Ovary (tissue), 9 donors: ENCODE data around the gene COX7A1. TPM values are rescaled to one million over a fixed set of nuclear protein-coding genes. Genes with fewer than 3 reads are reported as not detected.

Experiments used
- DNase-seq, 5 donors: peaks; one replicate each; pipeline ENCODE4 v3.0.0-alpha.2; 2019 to 2020
- H3K27ac ChIP-seq, 2 donors: fragments of 200-600 bp; one replicate each; pipeline versions ENCODE4 v1.5.1 to v1.8.0; 2019 to 2022
- H3K27me3 ChIP-seq: fragments of 200-600 bp; one replicate; pipeline ENCODE4 v1.8.0; 2022
- H3K36me3 ChIP-seq: fragments of 200-600 bp; sonication (generic); one replicate; pipeline ENCODE4 v1.5.1; 2019
- H3K4me1 ChIP-seq: one replicate; pipeline ENCODE4 v1.8.1; 2013; ENCODE audit warnings: mild to moderate bottlenecking, moderate library complexity; ENCODE audit not compliant: insufficient read depth
- H3K4me3 ChIP-seq: fragments of 200-600 bp; sonication (generic); one replicate; pipeline ENCODE4 v1.5.1; 2017
- H3K9me3 ChIP-seq, 2 donors: fragments of 200-600 bp in 1 of 2; sonication (generic) in 1 of 2; one replicate each; pipeline versions ENCODE4 v1.5.1 to v1.8.1; 2013 to 2019; ENCODE audit warnings: mild to moderate bottlenecking in 1 of 2, moderate library complexity in 1 of 2
- EP300 ChIP-seq: sonication (generic); formaldehyde crosslinking; IDR thresholded peaks from one replicate; pipeline ENCODE4 v1.6.1; 2017; ENCODE audit warnings: antibody characterized with exemption
- POLR2A ChIP-seq: fragments of 450-650 bp; IDR thresholded peaks from one replicate; pipeline ENCODE4 v1.6.1; 2017; ENCODE audit warnings: antibody characterized with exemption, mild to moderate bottlenecking, moderate library complexity
- WGBS, 3 donors: extraction: QIAGEN DNeasy Blood & Tissue Kit in 1 of 3; methylation state at CpG; one replicate each; pipeline versions ENCODE4 v1.1.5 to v1.1.7; 2013 to 2017; 5-methylcytosine and 5-hydroxymethylcytosine counted together
- intact Hi-C, 4 donors: fragments of 100-400 bp; cut with DNase I; formaldehyde crosslinking; loops; one replicate each; pipeline versions ENCODE4 v1.11.0 to v1.15.1; 2022 to 2023
- polyA plus RNA-seq, 2 donors: library from polyadenylated mRNA; stranded (reverse); fragments of 200-250 nt in 1 of 2; fragments of 350-450 nt in 1 of 2; fragmentation: Illumina TruSeq in 1 of 2; extraction: RNeasy Lipid Tissue Mini Kit (QIAGEN cat#74804) in 1 of 2; gene quantifications; one replicate each; pipeline ENCODE4 v1.2.3, GENCODE V29; 2013 to 2014
- total RNA-seq, 7 donors: library from RNA; depleted of rRNA in 2 of 7; stranded (reverse); fragments of >200 nt in 2 of 7; fragmentation: NEBNext Ultra II Directional in 3 of 7; extraction: Animal tissue kit (Norgen Biotek cat#: 25700) in 3 of 7; gene quantifications; one replicate each; pipeline versions ENCODE4 v1.1.0 to v1.2.4, GENCODE V29; 2016 to 2023
- TF ChIP-seq, protein P1 (sequence below), 3 donors: fragments of 450-650 bp in 2 of 3; fragments of 200-600 bp in 1 of 3; IDR thresholded peaks; one replicate each; pipeline versions ENCODE4 v1.5.1 to v1.8.0; 2016 to 2022; ENCODE audit warnings: antibody characterized with exemption in 3 of 3, mild to moderate bottlenecking in 1 of 3
- donor health status: DM: no; HTN: no; CAD: no; lungs with moderate emphysema.
- donor health status: DM: no; HTN: no; CAD: no.
- donor health status: Bipolar disorder and iron deficiency.
- donor health status: DM: yes; HTN: yes; CAD: no.
- donor health status: DM: no; HTN: no; CAD: no.
- donor health status: DM: yes; HTN: yes; CAD: no.

The COX7A1 gene
- total and polyA plus RNA-seq, 9 donors: 31.4 to 81.4 (median 46.6) TPM

DNA sequence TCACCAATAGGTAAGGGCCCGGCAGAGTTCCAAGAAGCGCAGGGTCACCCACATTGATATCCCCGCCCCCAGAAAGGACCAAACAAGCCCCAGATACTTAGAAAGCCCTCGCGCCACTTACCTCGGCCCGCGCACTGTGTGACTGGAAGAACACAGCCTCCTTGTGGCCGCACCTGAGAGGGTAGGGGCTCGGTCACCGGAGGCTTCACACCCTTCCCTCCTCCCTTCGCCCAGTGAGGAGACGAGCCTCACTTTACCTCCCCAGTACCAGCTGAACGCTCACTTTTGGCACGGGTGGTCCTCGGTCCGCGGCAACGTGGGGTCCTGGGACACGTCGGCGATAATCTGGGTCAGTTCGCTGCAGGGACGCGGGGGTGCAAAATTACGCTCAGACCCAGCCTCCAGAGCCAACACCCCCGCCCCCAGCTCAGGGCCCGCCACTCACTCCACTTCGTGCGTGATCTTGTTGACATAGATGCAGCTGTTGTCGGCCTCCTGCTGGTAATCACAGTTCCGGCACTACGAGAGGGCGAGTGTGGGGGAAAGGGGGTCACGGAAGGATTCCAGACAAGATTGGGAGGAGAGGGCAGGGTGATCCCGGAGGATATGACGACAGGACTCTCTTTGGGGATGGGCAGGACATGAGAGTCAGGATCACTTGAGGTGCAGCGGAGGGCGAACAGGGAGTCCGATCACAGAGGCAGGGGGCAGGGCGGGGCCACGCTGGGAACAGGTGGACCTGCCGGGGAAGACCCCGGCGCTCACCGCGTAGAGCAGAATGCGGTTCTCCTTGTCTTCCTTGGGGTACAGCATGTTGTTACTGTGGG is 38.1 kb downstream of the COX7A1 start:
- peak; percentile 50 to 69 (median 54) for DNase-seq
- WGBS, 3 donors: 3 to 4% (median 4%) methylated on average over 48 of the region's 48 CpGs

DNA sequence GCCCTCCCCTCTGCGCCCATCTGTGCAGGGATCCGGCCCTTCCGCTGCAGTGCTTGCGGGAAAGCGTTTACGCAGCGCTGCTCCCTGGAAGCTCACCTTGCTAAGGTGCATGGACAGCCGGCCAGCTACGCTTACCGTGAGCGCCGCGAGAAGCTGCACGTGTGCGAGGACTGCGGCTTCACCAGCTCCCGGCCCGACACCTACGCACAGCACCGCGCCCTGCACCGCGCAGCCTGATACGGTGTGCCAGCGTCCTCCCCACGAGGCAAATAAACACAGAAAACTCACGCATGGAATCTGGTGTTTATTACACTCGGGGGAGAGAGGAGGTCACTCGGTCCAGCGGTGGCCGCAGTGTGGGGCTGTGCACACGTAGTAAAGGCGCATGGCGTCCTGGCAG is 38.8 kb downstream of the COX7A1 start:
- 74 to 85% (median 74%) methylated on average over 34 of the region's 34 CpGs for WGBS, 3 donors
- H3K4me3 ChIP-seq: no peak overlapping the region
- H3K27me3 ChIP-seq: no peaks in the 10 kb centered on the region
- peak in 3 of 5 donors; percentile 40 to 52 (median 41) for DNase-seq
- no peaks in the 10 kb centered on the region for H3K36me3 ChIP-seq
- peaks cover 12% of the 10 kb centered on the region for H3K4me1 ChIP-seq
- H3K9me3 ChIP-seq: no peaks in the 10 kb centered on the region
- H3K27ac ChIP-seq: no peak overlapping the region
- intact Hi-C loops: no loop called here
- TF ChIP-seq EP300 (no peak), POLR2A (no peak)
- TF ChIP-seq, protein P1, sequence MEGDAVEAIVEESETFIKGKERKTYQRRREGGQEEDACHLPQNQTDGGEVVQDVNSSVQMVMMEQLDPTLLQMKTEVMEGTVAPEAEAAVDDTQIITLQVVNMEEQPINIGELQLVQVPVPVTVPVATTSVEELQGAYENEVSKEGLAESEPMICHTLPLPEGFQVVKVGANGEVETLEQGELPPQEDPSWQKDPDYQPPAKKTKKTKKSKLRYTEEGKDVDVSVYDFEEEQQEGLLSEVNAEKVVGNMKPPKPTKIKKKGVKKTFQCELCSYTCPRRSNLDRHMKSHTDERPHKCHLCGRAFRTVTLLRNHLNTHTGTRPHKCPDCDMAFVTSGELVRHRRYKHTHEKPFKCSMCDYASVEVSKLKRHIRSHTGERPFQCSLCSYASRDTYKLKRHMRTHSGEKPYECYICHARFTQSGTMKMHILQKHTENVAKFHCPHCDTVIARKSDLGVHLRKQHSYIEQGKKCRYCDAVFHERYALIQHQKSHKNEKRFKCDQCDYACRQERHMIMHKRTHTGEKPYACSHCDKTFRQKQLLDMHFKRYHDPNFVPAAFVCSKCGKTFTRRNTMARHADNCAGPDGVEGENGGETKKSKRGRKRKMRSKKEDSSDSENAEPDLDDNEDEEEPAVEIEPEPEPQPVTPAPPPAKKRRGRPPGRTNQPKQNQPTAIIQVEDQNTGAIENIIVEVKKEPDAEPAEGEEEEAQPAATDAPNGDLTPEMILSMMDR (IDR thresholded peaks at IDR 0.05): no peak

More for the DNA sequence above, 38.1 kb downstream of the COX7A1 start:
- Histone ChIP-seq H3K27me3 (no peaks in the 10 kb centered on the region), H3K9me3 (no peaks in the 10 kb centered on the region), H3K27ac (peak overlapping the region; percentile 65 to 82), H3K4me3 (peak overlapping the region; percentile 64), H3K36me3 (no peaks in the 10 kb centered on the region), H3K4me1 (peaks cover 12% of the 10 kb centered on the region)
- TF ChIP-seq POLR2A (no peak), EP300 (no peak)
- TF ChIP-seq, protein P1 (IDR thresholded peaks at IDR 0.05): no peak
- intact Hi-C loops: loop anchor here in 2 of 4 donors (2.0 kb wide), 2 partner anchors 59 to 117 kb away; partner anchors contain the start of genes THAP8 (in 1 of the 2) and WDR62 (in 1 of the 2)

DNA sequence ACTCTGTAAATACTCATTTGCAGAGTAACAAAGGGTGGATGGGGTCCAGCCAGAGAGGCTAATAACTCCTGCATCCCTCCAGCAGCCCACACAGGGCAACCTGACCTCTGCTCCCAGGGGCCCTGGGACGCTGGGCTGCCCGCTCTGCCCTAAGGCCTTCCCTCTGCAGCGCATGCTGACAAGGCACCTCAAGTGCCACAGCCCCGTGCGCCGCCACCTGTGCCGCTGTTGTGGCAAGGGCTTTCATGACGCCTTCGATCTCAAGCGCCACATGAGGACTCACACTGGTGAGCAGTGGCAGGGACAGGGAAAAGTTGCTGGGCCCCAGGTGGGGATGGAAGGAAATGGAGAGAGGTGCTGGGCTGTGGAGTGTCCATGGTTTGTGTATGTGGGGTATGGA is 39.6 kb downstream of the COX7A1 start:
- Histone ChIP-seq H3K4me3 (no peak overlapping the region), H3K36me3 (no peaks in the 10 kb centered on the region), H3K27me3 (no peaks in the 10 kb centered on the region), H3K9me3 (no peaks in the 10 kb centered on the region), H3K27ac (no peak overlapping the region), H3K4me1 (peaks cover 12% of the 10 kb centered on the region)
- DNase-seq: no peak
- TF ChIP-seq POLR2A: no peak
- TF ChIP-seq, protein P1 (IDR thresholded peaks at IDR 0.05): no peak
- TF ChIP-seq EP300: no peak
- 90 to 95% (median 92%) methylated on average over 10 of the region's 10 CpGs for WGBS, 3 donors
- intact Hi-C loops: no loop called here

DNA sequence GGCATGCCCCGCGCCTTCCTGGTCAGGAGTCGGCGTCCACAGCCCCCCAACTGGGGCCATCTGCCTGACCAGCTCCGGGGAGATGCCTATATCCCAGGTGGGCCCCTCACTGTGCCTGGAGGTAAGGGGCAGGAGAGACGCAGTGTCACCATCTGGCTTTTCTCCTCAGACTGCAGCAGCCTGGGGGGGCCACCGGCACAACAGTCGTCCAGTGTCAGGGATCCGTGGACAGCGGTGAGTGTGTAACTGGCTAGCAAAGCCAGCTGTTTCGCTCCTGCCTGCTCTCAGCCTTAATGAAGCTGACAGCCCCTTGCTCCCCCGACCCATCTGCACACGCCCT is 41.1 kb downstream of the COX7A1 start:
- H3K9me3 ChIP-seq: no peaks in the 10 kb centered on the region
- intact Hi-C loops: no loop called here
- no peak overlapping the region for H3K27ac ChIP-seq
- 68 to 76% (median 70%) methylated on average over 12 to 13 of the region's 13 CpGs for WGBS, 3 donors
- H3K4me3 ChIP-seq: no peak overlapping the region
- H3K4me1 ChIP-seq: peaks cover 9% of the 10 kb centered on the region
- no peak for DNase-seq
- no peaks in the 10 kb centered on the region for H3K36me3 ChIP-seq
- H3K27me3 ChIP-seq: no peaks in the 10 kb centered on the region
- TF ChIP-seq POLR2A (no peak), EP300 (no peak)
- TF ChIP-seq, protein P1 (IDR thresholded peaks at IDR 0.05): no peak
